ENCODE results near the gene KCNQ1.

GRCh38 chr11:2672553-2673249 lies 227.9 kb downstream of the KCNQ1 start:
- no peak for TF ChIP-seq CTCF (IDR thresholded peaks at IDR 0.05)
- no peak for TF ChIP-seq POLR2AphosphoS5 (IDR thresholded peaks at IDR 0.05)
- TF ChIP-seq EP300 (IDR thresholded peaks at IDR 0.05) = no peak
- TF ChIP-seq POLR2A (IDR thresholded peaks at IDR 0.05) = no peak

Data from gastroesophageal sphincter (tissue), 3 donors.